ENCODE measurements around the gene DPF3.

Gene DPF3

DNA sequence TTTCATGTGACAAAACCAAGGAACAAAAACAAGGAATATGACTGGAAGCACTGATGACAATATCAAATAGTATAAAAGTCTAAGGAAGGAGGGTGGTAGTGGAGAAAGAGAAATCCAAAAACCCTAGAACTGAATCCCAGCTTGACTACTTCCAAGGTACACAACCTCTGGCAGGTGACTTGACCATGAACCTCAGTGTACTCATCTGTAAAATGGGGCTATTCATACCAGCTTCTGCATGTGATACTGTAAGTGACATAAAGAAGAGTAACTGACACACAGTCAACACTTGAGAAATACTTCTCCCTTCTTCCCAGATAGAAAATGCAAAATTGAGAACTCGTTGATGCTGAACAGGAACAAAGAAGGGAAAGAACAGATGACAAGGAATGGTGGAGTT is 10.3 kb upstream of the DPF3 start:
- no peak for DNase-seq

DNA sequence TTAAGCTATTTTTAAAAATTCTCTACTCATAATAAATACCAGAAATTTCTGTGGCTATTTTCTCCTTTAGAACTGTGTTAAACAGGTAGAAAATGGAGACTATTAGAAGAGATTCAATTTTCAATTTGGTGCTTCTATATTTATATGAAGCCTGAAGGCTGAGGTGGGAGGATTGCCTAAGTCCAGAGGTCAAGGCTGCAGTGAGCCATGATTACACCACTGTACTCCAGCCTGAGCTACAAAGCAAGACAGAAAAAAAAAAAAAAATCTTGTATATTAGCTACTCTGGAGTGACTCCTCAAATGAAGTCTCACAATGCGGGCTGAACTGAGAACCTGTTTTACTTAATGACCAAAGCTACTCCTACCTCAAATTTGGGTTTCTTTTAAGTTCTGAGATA is 9.8 kb upstream of the DPF3 start:
- DNase-seq, result no peak

DNA sequence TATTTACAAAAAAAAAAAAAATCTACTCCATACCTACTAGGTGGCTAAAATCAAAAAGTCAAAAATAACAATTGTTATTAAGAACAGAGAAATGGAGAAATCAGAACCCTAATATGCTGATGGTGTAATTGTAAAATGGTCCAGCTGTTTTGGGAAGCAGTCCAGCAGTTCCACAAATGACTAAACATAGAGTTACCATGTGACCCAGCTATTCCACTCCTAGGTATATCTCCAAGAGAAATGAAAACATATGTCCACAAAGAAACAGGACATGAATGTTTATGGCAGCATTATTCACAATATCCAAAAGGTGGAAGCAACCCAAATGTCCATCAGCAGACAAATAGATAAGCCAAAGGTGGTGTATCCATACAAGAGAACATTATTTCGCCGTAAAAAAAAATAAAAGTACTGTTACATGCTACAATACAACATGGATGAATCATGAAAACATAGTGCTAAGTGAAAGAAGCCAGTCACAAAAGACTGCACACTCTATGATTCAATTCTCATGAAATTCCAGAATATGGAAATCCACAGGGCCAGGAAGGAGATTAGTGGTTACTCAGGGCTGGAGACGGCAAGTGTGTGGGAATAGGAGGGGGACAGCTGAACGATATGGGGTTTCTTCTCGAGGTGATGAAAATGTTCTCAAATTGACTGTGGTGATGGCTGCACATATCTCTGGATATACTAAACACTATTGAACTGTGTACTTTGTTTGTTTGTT is 9.1 kb upstream of the DPF3 start:
- DNase-seq, result no peak

DNA sequence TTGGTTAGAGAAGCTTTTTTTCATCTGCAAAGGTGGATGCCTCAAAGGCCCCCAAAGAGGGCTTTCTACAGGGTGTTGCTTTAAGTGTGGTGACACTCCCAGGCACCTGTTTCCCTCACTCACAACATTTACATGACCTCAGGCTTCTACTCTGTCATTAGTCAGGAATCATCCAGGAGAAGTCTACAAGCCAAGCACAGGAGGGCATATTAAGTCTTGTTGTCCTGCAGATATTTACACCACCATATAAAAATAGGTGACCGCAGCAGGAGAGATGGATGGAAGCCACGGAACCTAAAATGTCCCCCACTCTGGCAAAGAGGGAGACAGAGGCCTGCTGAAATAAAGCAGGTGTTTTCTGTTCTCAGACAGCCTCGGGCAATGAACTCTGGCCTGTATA is 7.5 kb upstream of the DPF3 start:
- DNase-seq, result no peak

DNA sequence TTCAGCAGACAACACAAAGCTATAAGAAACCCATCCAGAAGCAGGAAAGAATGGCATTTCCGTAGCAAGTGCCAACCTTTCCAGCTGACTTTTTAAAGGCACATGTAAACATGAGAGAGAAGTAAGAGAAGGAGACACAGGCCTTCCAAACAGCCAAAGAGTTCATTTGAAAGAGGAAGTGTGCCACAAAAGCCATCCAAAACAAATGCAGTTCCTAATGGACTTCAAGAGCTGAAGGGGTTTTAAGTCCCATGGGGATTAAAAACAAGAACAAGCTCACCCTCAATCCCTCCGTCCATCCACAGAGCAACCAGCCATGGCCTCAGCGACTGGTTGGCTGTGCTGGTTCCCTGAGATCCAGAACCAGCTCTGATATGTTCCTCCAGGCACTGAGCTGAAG is 4.5 kb upstream of the DPF3 start:
- DNase-seq, result no peak

DNA sequence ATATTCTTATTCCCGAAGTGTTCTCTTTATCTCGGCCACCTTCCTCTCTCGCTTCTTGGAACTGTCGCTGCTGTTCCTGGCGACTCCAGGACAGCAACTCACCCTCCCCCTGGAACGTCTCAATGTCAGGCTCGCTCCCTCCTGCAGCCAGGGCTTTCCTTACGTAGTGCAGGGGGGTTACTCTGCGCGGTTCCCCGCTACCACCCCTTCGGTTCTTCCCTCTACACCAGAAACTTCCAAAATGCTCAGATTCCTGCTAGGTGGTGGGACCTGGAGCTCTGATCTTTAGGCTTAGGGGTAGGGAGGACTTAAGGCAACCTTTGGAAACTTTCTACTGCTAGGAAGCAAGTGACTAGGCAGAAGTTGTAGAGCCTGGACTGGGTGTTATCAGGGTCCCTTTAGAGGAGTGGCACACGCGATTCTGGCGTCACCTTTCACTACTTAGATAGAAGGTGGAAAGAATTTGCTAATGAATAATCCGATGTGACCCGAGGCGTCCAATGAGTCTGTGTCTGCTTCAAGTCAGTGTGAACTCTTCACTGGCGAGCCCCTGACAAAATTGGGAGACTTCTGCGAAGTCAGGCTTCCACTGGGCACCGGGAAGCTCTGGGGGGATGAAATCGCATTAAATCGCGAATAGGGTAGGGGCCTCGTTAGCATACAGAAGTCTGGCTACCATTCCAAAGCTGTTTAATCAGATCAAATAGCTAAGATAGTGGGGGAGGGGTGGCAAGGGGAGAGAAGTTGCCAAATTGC is 900 bp upstream of the DPF3 start:
- DNase-seq, result no peak

DNA sequence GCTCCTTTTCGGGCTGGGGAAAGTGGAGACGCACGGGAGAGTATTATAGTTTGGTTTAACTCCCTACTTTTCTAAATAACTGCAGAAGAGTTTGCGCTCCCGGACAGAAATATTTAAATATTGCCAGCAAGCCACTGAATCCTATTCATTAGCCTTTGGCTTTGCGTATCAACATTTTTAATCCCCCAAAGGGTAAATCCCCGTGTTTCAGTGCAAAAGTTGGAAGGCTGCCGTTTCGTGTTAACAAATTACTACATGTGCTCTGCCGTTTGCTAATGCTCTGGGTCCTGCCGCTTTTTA is 372 bp upstream of the DPF3 start:
- no peak for DNase-seq

DNA sequence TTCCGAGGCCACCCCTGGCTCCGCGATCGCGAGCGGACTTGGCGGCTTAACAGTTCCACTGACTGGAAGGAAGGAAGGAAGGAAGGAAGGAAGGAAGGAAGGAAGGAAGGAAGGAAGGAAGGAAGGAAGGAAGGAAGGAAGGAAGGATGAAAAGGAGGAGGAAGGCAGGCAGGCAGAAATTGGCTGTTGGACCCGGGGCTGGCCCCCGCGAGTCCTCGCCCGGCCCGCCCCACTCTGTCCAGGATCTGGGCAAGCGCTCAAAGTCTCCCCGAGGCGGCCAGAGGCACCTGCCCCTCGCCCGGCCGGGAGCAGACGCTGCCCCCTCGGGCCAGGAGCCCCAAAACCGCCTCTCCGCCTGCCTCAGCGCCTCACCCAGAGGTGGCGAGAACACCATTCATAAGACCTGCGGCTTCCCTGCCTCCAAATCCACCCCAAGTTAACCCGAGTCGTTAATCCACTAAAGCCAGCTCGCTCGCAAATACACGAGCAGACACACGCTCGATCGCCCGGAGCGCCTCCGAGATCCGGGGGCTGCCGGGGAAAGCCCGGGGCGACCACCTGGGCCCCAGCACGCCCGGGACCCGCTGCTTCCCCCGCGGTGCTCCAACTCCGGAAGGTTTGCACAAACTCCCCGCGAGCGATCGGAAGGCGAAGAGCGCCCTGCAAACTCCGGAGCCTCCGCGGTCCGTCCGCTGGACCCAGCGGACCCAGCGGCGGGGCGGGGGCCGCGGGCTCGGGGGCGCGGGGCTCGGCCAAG is 844 bp downstream of the DPF3 start:
- DNase-seq, result no peak

DNA sequence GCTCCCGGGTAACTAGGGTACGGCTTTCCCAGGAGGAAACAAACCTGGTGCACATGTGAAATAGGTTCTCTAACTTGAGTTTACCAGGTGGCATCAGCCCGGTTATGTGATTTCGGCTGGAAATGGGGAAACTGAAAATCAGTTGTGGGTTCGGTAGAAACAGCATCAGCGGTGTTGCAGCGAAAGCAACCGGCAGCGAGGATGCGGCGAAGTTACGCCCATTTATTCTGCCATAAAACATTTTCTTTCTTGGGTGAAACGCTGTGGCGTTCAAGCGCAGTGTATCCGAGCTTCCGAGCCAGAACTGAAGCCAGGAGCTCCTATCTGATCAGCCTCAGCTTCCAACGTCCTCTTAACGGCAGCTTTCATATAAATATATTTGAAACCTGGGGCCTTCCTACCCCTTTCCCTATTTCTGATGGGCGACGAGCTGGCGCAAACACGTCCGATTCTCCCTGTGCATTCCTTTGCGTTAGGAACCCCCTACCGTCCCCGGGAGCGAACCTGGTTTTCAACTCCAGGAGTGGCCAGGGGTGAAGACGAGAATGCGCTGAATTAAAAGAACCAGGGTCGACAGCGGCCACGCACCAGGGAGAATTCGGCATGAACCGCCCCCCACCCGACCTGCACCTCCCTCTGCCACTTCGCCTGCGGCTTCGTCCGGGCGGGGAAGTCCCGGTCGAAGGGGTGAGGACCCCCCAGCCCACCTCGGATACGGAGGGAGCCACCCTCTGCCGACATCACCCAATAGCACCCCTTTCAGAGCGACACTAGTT is 1.6 kb downstream of the DPF3 start:
- DNase-seq, result no peak

DNA sequence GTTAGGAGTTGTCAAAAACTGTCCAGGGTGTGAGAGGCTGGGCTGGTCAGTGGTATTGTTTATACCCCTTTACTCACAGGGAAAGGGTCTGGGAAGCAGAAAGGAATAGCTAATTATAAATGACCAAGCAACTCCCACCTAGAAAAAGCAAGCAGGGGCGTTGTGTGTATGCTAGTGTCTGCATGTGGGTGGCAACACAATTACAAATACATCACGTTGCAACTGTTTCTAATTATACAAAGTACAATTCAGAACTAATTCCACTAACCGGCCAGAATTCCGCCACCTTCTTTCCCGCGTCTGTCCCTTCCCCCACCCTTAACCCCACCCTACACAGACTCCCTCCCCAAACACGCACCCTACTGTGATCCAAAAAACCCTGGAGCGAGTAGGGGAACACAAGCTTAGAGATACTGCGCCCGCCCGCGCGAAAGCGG is 2.2 kb downstream of the DPF3 start:
- DNase-seq, result no peak

DNA sequence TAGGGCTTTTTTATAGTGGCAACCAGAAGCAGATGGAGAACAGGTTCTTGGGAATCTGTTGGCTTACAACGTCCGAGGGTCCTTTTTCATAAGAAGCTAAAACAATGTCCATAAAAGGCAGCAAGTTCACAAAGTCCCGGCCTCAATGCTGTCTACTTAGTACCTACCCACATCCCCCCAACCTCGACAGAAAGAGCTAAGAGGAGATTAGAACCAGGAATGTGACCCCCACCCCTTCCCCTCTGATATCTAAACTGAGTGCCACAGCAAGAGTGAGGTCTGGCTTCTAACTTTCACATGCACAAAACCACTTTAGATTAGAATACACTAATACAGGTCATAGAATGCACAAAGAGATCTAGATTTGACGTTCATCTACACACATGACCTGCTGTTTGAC is 4.5 kb downstream of the DPF3 start:
- no peak for DNase-seq

DNA sequence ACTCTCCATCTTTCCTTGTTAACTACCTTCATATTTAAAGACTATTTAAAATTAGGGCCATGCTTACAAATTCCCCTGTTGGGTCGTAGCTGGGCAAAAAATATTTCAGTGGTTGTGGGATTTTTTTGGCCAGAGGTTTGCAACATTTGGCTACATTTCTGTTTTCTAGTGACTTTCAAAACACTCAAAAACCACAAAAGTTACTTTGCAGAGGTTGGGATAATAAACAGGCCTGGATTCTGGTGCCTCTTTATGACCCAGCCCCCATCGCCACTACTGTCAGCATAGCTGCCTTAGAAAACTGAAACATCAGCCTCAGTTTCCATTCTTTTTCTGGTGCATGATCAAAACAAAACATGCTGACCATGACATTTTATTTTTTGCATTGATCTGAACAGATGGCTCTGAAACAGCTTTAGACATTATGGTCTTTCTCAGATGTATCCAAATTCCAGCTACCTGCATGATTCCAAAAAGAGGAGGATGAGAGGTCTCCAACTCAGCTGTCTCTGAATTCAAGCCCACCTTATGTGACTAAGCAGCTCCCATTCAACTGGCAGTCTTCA is 5.2 kb downstream of the DPF3 start:
- no peak for DNase-seq

DNA sequence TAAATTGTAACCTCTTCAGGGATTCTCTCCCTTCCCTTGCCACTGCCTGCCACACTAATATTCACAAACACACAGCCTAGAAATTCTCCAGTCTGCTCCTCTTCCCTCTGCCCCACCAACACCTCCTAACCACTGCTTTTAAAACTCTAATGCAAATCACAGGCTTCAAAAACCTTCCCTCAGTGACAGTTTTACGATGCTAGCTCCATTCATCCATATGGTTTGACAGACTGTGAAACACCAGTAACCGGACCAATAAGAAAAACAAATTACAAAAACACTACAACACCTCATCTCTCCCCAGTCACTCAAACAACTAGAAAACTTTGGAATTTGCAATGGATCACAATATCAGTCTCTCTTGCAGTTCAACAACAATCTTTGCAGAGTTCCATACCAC is 5.7 kb downstream of the DPF3 start:
- no peak for DNase-seq

DNA sequence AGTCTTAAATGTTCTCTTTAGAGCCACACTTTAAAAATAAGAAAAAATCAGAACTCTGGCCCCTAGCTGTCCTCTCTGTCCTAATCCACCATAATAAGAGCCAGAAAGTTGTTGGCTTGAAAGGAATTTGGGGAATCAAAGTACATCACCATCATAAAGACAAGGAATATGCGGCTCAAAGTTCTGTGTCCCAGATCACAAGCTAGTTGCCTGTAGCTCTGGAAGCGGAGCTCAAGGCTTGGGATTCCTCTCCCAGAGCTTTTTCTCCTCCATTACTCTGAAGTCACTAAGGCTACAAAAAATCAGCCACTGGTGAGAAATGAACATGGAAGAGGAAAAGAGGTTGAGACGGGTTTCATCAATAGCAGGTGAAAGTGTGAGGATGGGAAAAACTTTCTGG is 6.4 kb downstream of the DPF3 start:
- no peak for DNase-seq

DNA sequence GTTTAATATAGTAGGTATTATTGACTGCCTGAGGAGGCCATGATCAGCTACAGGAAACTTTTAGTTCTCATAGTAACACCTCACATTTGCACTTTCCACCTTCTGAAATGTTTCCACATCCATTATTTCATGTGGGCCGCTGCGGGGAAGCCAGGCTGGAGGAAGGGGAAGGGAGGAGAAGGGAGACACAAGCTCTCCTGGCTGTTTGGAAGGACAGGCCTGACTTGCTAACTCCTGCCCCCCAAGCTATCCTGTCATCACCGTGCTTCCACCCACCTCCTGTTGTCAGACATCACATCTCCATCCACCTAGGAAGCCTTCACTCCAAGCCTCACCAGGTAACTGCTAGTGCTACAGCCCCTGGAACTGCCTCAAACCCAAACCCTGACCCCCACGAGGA is 9.5 kb downstream of the DPF3 start:
- no peak for DNase-seq

DNA sequence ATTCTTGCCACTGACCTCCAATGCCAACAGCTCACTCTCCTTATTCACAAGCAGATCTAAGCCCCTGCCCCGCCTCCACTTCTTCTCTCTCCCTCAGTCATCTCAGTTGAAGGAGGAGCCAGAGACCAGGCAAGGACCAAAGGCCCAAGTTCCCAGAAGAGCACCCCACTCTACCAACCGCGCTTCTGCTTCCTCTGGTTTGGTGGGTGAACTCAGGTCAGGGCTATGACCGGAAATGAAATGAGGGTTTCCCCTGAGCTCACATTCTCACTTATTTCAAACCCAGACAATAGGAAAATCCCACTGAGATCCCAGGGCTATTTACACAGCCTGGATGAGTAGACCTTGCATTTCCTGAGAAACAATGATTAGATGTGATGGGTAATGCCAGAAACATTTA is 9.9 kb downstream of the DPF3 start:
- no peak for DNase-seq

DNA sequence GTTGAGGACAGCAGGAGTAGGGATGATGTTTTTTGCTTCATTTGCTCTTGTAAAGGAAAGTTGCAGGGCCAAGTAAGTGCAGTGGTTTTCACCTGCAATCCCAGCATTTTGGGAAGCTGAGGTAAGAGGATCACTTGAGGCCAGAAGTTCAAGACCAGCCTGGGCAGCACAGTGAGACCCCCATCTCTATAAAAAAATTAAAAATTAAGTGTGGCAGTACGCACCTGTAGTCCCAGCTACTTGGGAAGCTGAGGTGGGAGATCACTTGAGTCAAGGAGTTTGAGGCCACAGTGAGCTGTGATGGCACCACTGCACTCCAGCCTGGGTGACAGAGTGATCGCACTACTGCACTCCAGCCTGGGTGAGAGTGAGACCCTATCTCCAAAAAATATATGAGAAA is 10.8 kb downstream of the DPF3 start:
- no peak for DNase-seq

DNA sequence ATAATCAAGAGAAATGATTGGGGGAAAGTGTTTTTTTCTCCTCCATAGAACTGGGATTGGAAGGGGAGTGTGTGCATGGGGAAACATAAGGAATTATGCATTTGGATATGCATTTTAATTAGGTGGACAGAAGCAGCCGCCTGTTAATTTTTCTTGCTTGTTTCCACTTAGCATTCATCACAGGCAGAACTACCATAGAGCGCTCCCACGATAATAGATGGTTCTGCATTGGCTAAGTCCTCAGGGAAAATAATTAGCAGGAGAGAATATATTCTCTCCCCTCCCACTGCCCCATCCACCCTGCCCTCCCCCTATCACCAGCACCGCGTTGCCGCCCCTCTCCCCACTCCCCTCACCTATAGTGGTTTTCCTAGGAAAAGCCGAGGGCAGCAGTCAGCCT is 11.4 kb downstream of the DPF3 start:
- no peak for DNase-seq

DNA sequence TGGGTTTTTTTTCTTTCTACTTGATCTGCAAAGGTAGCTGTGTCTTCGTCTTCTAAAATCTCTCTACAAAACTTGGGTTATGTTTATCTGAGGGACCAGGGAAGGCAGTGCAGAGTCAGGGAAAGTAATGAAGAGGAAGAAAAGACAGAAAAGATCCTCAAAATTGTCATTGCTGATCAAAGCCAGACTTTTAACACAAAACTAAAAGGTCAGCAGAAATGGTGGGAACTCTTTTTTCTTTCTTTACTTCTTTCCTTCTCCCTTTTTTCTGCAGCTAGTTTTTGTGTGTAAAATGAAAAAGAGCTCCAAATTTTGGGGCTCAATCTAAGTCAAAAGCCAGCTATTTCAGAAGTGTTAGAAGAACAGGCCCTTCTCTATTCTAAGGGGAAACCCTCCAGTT is 11.9 kb downstream of the DPF3 start:
- no peak for DNase-seq

DNA sequence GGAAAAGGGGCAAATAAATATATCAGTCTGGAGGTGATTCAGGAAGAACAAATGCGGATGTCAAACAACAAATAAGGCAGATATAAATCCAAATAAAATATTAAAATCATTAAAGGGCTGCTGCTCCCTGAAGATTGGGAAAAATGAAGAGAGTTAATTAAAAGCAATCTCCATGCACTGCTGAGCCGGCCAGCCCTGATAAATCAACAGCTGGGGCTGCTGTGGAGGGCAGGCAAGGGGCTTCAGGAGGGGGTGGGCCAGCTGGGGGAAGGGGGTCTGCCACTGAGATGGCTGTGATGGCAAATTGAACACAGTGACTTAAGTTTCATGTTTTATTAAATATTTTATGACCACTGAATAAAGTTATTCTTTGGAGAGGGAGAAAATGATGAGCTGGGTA is 12.4 kb downstream of the DPF3 start:
- DNase-seq, result no peak

DNA sequence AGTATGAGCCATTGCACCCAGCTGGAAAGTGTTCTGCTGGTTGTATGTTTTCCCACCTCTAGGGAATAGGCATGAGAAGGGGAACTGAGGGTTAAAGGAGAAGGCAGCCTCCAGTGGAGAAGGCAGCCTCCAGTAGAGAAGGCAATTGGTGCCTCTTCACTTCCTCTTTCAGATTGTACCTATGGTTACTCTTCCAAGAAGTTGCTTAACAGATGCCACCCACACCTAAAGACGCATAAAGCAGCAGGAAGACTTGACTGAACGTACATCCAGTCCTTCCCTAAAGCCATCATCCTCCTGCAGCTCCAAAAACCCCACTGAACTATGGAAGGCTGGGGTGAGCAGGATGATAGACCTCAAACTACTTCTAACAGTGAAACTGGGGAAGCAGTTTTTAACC is 13.1 kb downstream of the DPF3 start:
- no peak for DNase-seq

DNA sequence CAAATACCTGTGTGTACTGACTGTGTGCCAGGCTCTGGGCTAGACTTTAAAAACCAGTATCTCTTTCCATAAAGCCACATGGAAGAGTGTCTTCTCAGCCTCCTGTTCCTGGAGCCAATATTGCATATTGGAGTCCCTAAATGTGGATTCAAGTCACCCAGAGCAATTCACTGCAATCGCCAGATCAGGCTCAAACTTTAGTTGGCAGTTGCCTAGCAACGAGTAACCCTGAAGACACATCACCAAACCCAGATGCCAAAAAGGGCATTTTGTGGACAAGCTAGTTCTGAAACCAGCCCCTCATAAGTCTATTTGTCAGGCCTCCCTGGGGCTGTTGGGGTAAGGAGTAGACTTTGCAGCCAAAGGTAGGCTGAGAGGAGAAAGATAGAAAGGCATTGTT is 13.7 kb downstream of the DPF3 start:
- DNase-seq, result no peak

DNA sequence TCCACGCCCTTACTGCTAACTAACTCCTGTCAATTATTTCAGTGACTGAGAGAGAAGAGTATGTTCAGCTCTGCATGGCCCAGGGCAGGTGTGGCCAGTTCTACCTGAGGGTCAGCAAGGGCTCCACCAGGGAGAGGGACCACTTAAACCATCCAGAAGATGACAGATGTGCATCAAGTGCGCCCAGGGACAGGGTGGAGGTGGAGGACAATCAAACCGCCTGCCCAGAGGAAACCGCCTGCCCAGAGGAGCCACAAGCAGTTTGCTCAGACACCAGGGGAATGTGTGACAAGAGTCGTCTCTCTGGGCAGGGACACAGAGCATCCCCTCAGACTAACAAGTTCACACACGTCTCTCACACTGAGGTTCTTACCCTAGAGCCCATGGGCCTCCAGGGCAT is 14.5 kb downstream of the DPF3 start:
- no peak for DNase-seq
